GM19468 (cell line): ENCODE results near the gene DCTPP1.
A peak's percentile ranks its signal among the peaks of the same experiment; 100 is the strongest.
"Not testable (repeated sequence)": the region's sequence is repeated elsewhere in the genome, so short reads cannot be mapped to it uniquely, and the experiment has no call there.

Experiments
- ATAC-seq: cut with Tn5 transposase; IDR thresholded peaks from one replicate; pipeline ENCODE4 v1.9.1; 2021; ENCODE audit warnings: mild to moderate bottlenecking, moderate library complexity, moderate number of reproducible peaks; ENCODE audit not compliant: unreplicated experiment; ENCODE audit errors: extremely low read depth

The DCTPP1 gene

DNA sequence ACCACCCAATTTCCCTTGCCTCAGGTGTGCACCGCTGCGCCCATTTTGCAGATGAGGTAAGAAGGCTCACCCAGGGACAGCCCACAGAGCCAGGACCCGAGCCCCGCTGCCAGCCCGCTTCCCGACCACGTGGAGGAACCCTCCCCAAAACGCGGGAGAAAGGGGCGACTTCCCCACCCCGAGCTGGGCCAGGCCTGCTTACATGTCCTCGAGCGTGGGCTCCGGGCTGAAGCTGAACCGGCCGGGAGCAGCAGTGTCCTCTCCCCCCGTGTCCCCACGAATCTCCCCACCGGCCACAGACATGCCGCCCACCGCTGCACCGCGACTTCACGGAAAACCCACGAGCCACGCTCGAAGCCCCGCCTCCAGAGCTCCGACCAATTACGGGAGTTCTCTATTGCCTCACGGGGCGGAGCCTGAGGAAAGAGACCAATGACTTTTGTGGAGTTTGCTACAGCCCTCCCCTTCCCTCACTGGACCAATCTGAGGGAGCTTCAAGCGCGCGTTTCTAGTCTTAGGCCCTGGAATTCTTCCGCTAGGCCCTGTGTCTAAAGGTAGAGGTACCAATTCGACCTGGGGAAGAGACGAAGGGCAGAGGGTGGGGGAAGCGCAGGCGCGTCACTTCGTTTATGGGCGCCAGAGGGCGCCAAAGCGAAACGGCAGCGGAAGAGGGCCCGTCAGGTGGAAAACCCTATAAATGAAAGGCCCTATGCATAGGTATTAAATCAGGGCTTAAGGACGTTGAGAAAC is at the start of gene DCTPP1:
Gene DCTPP1, minus strand, starts transcription at position 353 of the 750 bp plus-strand sequence. Its CDS starts 50 bp downstream, at position 303.
- peak; percentile 88 for ATAC-seq

DNA sequence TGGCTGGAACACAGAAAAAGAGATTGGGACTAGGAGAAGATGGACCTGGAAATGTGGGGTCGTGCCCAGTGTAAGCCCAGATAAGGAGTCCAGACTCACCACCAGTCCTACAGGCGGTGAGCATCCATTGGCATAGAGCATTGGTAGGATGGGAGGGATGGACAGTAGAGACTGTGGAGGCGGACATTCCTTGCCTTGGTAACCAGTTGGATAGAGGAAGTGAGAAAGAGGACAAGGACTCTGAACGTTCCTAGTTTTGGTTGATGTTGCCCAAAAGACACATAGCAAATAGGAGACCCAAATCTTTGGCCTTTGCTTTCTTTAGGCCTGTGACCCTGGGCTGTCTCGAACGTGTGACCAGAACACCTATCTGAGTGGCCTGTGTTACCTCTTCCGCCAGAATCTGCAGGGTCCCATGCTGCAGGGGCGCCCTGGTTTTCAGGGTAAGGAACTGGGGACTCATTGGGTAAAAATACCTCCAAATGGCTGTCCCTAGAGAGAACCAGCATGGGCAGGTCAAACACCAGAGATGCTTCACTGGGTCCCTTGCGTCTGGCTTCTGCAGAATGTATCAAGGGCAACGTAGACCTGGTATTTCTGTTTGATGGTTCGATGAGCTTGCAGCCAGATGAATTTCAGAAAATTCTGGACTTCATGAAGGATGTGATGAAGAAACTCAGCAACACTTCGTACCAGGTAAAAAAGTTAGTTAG is 49.1 kb upstream of the DCTPP1 start:
- no peak for ATAC-seq

DNA sequence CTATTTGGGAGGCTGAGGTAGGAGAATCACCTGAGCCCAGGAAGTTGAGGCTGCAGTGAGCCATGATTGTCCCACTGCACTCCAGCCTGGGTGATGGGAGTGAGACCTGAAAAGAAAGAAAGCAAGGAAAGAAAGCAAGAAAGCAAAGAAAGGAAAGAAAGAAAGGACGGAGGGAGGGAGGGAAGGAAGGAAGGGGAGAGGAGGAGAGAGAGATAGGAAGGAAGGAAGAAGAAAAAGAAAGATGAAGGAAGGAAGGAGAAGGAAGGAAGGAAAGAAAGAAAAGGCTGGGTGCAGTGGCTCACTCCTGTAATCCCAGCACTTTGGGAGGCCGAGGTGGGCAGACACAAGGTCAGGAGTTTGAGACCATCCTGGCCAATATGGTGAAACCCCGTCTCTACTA is 47.9 kb upstream of the DCTPP1 start:
- ATAC-seq = not testable (repeated sequence)

DNA sequence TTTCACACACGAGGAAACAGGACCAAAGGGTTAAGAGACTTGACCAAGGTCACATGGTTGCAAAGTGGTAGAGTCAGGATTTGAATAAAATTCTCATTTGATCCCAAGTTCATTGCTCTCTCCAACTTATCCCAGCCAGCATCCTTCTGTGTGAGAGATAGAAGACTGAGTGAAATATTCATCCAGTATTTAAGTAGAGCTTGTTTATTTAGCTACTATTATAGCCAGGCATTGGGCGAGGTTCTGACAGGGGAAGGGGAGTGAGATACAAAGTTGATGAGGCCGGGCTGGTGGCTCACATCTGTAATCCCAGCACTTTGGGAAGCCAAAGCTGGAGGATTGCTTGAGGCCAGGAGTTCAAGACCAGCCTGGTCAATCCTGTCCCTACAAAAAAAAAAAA is 47.2 kb upstream of the DCTPP1 start:
- no peak for ATAC-seq

DNA sequence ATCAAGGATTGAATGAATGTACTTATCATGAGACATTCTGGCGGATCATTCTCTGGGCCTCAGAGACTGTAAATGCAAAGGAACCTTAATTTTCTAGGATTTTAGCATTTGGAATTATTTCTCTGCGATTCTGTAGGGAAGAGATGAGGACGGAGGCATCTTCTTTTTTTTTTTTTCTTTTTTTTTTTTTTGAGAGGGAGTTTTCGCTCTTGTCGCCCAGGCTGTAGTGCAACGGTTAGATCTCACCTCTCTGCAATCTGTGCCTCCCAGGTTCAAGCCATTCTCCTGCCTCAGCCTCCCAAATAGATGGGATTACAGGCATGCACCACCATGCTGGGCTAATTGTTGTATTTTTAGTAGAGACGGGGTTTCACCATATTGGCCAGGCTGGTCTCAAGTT is 44.9 kb upstream of the DCTPP1 start:
- ATAC-seq = no peak

DNA sequence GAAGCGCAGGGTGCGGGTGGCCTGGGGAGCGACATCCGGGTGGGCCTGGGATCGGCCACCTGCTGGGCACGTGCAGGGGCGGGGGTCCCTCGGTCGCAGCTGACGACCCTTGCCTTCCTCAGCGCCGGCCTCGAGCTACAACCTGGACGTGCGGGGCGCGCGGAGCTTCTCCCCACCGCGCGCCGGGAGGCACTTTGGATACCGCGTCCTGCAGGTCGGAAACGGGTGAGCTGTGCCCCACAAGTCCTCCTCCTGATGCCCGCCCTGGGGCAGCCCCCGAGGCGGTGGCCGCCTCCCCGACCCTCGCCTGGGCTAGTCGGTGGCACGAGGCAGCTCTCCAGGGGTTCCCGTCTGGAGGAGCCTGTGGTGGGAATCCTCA is 44.2 kb upstream of the DCTPP1 start:
- ATAC-seq = no peak

DNA sequence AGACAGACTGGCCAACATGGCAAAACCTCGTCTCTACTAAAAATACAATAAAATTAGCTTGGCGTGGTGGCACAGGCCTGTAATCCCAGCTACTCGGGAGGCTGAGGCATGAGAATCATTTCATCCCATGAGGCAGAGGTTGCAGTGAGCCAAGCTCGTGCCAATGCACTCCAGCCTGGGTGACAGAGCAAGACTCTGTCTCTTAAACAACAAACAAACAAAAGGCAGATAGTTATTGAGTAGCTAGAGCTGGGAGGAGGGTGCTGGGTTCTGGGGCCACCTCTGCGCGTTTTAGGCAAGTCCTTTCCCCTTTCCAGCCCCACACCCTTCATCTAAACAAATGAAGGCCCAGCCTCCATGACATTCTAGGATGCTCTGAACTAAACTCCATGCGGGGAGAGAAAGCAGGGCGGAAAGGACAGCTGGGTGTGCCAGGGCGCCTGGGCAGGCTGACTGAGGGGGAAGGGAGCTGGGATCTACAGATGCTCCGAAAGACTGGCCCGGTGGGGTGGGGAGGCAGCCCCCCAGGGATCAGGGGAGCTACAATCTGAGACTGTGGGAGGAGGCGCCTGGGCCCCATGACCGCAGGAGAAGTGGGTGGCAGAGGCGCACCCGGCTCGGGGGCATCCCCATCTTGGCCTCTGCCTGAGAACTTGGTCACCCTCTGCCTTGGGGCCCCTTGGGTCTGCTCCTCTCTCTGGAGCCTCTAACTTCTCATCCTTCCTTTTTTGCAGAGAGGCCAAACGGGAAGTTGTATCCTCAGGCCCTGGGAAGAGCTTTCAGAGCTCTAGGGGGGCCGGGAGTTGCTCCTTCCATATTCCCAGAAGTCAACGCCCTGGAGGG is 43.6 kb upstream of the DCTPP1 start:
- no peak for ATAC-seq

DNA sequence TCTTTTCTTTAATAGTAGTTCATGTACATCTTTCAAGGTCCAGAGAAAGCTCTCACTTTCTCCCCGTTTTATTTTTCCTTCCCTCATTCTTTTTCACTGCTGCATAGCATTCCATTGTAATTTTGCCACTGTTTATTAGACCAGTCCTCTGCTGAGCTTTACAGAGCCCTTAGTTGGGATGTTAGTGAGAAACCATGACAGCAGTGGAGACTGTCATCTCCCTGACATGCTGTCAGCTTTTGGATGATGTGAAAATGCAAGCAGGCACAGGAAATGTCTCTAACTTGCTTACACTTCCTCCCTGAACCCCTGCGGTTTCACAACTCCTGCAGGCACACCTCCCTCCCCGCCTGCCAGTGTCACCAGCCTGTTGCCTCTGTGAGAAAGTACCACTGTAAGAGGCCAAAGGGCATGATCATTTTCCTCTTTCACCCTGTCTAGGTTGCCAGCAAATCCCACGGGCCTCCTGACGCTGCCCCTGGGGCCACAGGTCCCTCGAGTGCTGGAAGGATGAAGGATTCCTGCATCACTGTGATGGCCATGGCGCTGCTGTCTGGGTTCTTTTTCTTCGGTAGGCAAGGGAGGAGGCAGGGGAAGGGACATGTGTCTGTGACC is 42.6 kb upstream of the DCTPP1 start, which contains the start of gene ITGAL:
Gene ITGAL, plus strand, starts transcription at position 415 of the 615 bp plus-strand sequence. Its CDS starts 96 bp downstream, at position 511.
- peak; percentile 29 for ATAC-seq

DNA sequence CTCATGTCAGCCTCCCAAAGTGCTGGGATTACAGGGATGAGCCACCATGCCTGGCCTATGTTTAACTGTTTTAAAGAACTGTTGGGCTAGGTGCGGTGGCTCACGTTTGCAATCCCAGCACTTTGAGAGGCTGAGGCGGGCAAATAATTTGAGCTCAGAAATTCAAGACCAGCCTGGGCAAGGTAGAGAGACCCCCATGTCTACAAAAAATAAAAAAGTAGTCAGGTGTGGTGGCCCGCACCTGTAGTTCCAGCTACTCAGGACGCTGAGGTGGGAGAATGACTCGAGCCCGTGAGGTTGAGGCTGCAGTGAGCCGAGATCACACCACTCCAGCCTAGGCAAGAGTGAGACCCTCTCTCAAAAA is 40.8 kb upstream of the DCTPP1 start:
- no peak for ATAC-seq

DNA sequence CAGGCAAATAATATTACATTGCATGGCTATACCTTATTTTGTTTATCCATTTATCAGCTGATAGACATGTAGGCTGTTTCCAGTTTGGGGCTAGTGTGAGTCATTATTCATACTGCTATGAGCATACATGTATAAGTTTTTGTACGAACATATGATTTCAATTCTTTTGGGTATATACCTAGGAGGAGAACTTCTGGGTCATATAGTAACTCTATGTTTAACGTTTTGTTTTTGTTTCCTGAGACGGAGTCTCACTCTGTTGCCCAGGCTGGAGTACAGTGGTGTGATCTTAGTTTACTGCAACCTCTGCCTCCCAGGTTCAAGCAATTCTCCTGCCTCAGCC is 40.3 kb upstream of the DCTPP1 start:
- no peak for ATAC-seq

DNA sequence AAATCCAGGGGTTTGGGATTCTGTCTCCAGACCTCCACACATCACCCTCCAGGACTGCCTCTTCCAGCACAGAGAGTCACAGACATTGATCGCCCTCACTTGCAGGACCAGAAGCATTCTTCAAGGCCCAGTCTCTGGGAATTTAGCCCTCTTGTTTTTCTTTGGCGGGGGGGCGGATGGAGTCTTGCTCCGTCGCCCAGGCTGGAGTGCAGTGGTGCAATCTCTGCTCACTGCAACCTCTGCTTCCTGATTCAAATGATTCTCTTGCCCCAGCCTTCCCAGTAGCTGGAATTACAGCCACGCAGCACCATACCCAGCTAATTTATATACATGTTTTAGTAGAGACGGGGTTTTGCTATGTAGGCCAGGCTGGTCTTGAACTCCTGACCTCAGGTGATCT is 34.2 kb upstream of the DCTPP1 start:
- no peak for ATAC-seq

DNA sequence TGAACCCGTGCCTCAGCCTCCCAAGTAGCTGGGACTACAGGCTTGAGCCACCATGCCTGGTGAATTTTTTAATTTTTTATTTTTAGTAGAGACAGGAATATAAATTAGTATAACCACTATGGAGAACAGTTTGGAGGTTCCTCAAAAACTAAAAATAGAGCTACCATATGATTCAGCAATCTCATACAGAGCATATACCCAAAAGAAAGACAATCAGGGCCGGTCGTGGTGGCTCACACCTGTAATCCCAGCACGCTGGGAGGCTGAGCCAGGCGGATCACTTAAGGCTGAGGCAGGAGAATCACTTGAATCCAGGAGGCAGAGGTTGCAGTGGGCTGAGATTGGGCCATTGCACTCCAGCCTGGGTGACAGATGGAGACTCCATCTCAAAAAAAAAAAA is 31.6 kb upstream of the DCTPP1 start:
- not testable (repeated sequence) for ATAC-seq

DNA sequence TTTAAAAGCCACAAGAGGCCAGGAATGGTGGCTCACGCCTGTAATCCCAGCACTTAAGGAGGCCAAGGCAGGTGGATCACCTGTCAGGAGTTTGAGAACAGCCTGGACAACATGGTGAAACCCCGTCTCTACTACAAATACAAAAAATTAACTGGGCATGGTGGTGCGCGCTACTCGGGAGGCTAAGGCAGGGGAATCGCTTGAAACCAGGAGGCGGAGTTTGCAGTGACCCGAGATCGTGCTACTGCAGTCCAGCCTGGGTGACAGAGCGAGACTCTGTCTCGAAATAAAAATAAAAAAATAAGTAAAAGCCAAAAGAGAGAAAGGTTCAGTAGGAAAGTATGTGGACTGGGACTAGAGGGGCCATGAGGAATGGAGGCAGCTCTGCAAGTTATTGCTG is 29.6 kb upstream of the DCTPP1 start:
- no peak for ATAC-seq

DNA sequence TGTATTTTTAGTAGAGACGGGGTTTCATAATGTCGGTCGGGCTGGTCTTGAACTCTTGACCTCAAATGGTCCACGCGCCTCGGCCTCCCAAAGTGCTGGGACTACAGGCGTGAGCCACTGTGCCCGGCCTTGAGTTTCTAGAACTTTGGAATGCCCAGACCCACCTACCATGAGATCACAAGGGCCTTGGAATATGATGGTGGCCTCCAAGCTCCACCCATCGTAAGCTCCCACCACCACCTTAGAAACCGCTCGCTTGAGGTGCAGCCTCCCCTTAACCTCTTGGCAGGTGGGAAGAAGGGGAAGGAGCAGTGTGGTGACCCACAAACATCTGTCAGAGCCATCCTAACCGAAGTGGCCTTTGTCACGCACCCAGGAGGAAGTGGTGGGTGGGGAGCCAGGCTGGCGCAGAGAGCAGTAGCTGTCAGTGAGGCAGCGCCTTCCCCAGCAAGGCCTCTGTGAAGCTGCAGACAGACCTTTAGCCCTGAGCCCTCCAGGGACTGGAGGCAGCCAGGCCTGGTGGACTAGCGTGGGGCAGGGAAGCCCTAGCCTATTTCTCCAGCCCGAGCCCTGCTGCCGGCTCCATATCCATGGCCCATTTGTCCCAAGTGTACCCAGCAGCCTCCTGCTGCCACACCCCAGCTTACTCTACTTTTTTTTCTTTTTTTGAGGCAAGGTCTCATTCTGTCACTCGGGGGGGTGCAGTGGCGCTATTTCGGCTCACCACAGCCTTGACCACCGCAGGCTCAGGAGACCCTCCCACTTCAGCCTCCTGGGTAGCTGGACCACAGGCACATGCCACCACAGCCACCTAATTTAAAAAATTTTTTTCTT is 28.9 kb upstream of the DCTPP1 start:
- peak; percentile 42 for ATAC-seq

DNA sequence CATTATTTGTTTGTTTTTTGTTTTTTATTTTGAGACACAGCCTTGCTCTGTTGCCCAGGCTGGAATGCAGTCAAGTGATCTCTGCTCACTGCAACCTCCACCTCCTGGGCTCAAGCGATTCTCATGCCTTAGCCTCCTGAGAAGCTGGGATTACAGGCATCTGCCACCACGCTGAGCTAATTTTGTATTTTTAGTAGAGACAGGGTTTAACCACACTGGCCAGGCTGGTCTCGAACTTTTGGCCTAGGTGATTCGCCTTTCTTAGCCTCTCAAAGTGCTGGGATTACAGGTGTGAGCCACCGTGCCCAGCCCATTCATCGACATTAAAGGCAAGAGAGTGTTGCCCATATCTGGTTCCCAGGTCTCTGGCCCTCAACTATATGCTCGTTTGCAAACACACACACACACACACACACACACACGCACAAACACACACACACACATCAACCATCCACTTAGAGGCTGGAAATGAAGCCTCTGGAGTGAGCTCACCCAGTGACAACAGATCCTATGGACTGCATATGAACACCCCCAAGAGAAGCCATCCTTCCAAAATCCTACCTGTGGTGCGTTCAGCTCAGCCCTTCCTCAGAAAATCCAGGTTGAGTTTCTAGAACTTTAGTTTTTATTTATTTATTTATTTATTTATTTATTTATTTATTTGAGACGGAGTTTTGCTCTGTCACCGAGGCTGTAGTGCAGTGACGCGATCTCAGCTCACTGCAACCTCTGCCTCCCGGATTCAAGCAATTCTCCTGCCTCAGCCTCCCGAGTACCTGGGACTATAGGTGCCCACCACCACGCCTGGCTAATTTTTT is 28.1 kb upstream of the DCTPP1 start:
- no peak for ATAC-seq

DNA sequence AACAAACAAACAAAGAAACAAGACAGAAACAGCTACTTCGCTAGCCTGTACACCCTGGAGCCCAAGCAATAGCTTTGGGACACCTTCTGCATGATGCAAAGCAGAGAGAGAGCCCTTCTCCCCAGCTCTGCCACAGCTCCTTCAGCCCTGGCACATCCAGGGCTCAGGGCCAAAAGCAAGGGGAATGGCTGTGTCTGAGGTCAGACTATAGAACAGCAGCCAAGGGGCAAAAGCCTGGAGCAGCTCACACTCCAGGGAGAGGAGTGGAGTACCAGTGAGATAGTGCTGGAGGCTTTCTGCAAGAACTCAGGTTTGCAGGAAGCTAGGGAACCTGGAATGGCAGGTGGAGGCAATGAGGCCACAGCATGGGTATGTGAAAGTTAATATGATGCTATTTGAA is 27.4 kb upstream of the DCTPP1 start:
- no peak for ATAC-seq

DNA sequence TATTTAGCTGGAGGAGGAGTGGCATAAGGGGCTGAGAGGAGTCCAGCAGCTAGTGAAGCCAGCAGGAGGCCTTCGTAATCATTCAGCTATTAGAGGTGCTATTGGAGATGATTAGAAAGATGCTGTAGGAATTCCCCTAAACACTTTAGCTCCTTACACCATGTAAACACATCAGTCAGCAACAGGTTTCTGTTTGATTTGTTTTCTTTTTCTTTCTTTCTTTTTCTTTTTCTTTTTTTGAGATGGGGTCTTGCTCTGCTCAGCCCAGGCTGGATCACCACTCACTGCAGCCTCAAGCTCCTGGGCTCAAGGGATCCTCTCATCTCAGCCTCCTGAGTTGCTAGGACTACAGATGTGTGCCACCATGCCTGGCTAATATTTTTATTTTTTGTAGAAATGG is 26.5 kb upstream of the DCTPP1 start:
- ATAC-seq = no peak

DNA sequence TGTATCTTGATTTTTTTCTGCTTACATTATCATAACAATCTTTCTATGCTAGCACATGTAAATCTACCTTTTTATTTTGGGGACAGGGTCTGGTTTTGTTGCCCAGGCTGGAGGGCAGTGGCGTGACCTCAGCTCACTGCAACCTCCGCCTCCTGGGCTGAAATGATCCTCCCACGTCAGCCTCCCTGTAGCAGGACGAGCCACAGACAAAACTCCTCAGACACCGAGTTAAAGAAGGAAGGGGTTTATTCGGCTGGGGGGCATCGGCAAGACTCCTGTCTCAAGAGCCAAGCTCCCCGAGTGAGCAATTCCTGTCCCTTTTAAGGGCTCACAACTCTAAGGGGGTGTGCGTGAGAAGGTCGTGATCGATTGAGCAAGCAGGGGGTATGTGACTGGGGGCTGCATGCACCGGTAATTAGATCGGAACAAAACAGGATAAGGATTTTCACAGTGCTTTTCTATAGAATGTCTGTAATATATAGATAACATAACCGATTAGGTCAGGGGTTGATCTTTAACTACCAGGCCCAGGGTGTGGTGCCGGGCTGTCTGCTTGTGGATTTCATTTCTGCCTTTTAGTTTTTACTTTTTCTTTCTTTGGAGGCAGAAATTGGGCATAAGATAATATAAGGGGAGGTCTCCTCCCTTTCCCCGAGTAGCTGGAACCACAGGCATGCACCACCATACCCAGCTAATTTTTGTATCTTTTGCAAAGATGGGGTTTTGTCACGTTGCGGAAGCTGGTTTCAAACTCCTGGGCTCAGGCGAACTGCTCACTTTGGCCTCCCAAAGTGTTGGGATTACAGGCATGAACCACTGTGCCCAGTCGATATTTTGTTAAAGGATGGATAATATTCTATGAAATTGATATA is 23.1 kb upstream of the DCTPP1 start:
- not testable (repeated sequence) for ATAC-seq
